Measurements from ENCODE around the gene TAC3. TPM values are rescaled to one million over a fixed set of nuclear protein-coding genes. Genes with fewer than 3 reads are reported as not detected.

Gene TAC3
- 0.20 TPM in 1 of 5 replicates, not detected in the others for total RNA-seq (2022; extraction: Qiagen RNA extraction; ENCODE audit: low read depth)

GRCh38 chr12:57016348-57016747 is at the start of gene TAC3:
Gene TAC3 (minus strand): TSS chr12:57016529. CDS start chr12:57015797, 732 bp downstream.

GRCh38 chr12:57049890-57050289 is 33.6 kb upstream of the TAC3 start, which contains the start of gene MYO1A:
Gene MYO1A (minus strand): TSS chr12:57050129. CDS start chr12:57048323, 1,806 bp downstream.

GRCh38 chr12:57005980-57006808 is 10.1 kb downstream of the TAC3 start, which contains the start of gene ZBTB39:
Gene ZBTB39 (minus strand): TSS chr12:57006546. CDS start chr12:57004917, 1,629 bp downstream.

Other genes with a start within 250 kb of the TAC3 start
- not detected in 5 replicates for gene SDR9C7, start 82.1 kb downstream of the TAC3 start, total RNA-seq (2022; extraction: Qiagen RNA extraction; ENCODE audit: low read depth)
- gene RDH16, start 58.9 kb downstream of the TAC3 start, total RNA-seq (2022; extraction: Qiagen RNA extraction; ENCODE audit: low read depth), result 0.07 to 0.10 TPM (median 0.09 TPM) in 5 replicates
- gene ZBTB39, start 10.0 kb downstream of the TAC3 start, total RNA-seq (2022; extraction: Qiagen RNA extraction; ENCODE audit: low read depth), result 4.4 to 6.0 TPM (median 5.7 TPM) in 5 replicates
- 0.07 to 0.38 TPM (median 0.17 TPM) in 3 of 5 replicates, not detected in the others for gene MYO1A, start 33.6 kb upstream of the TAC3 start, total RNA-seq (2022; extraction: Qiagen RNA extraction; ENCODE audit: low read depth)
- 10.4 to 18.6 TPM (median 15.8 TPM) in 5 replicates for gene NEMP1, start 62.3 kb upstream of the TAC3 start, total RNA-seq (2022; extraction: Qiagen RNA extraction; ENCODE audit: low read depth)
- gene NAB2, start 72.6 kb upstream of the TAC3 start, total RNA-seq (2022; extraction: Qiagen RNA extraction; ENCODE audit: low read depth), result 16.4 to 18.9 TPM (median 18.4 TPM) in 5 replicates
- gene STAT6, start 94.8 kb upstream of the TAC3 start, total RNA-seq (2022; extraction: Qiagen RNA extraction; ENCODE audit: low read depth), result 36.7 to 55.0 TPM (median 49.2 TPM) in 5 replicates
- gene LRP1, start 112.0 kb upstream of the TAC3 start, total RNA-seq (2022; extraction: Qiagen RNA extraction; ENCODE audit: low read depth), result 16.3 to 22.4 TPM (median 19.3 TPM) in 5 replicates
- gene LRP1-AS, start 131.1 kb upstream of the TAC3 start, total RNA-seq (2022; extraction: Qiagen RNA extraction; ENCODE audit: low read depth), result not detected in 5 replicates
- 3.9 to 6.8 TPM (median 5.6 TPM) in 5 replicates for gene NXPH4, start 200.3 kb upstream of the TAC3 start, total RNA-seq (2022; extraction: Qiagen RNA extraction; ENCODE audit: low read depth)
- 129 to 134 TPM (median 130 TPM) in 5 replicates for gene SHMT2, start 213.2 kb upstream of the TAC3 start, total RNA-seq (2022; extraction: Qiagen RNA extraction; ENCODE audit: low read depth)
- 0.26 to 0.50 TPM (median 0.30 TPM) in 5 replicates for gene STAC3, start 234.7 kb upstream of the TAC3 start, total RNA-seq (2022; extraction: Qiagen RNA extraction; ENCODE audit: low read depth)